Lower lobe of right lung (tissue), 2 donors: Measurements from ENCODE around the gene PLIN4. TPM values are rescaled to one million over a fixed set of nuclear protein-coding genes. Genes with fewer than 3 reads are reported as not detected.

ENCODE experiments used
- ATAC-seq, 2 donors: fragments of 200-7000 bp; cut with Tn5 transposase; one replicate each; pipeline ENCODE4 v1.9.1; 2020 to 2022; ENCODE audit warnings: mild to moderate bottlenecking in 2 of 2, moderate library complexity in 2 of 2
- DNase-seq: peaks from one replicate; pipeline ENCODE4 v3.0.0-alpha.2; 2020
- H3K27ac ChIP-seq: fragments of 200-600 bp; one replicate; pipeline ENCODE4 v1.8.0; 2022
- H3K27me3 ChIP-seq: fragments of 200-600 bp; one replicate; pipeline ENCODE4 v1.8.0; 2022; ENCODE audit warnings: low read depth
- H3K36me3 ChIP-seq: fragments of 200-600 bp; one replicate; pipeline ENCODE4 v1.8.0; 2022; ENCODE audit warnings: mild to moderate bottlenecking
- H3K4me1 ChIP-seq: fragments of 200-600 bp; one replicate; pipeline ENCODE4 v1.8.0; 2022
- H3K4me3 ChIP-seq: fragments of 200-600 bp; one replicate; pipeline ENCODE4 v1.8.0; 2022; ENCODE audit warnings: mild to moderate bottlenecking
- H3K9me3 ChIP-seq: fragments of 200-600 bp; one replicate; pipeline ENCODE4 v1.8.0; 2022
- CTCF ChIP-seq: fragments of 200-600 bp; IDR thresholded peaks from one replicate; pipeline ENCODE4 v1.8.0; 2022; ENCODE audit warnings: antibody characterized with exemption, mild to moderate bottlenecking
- intact Hi-C: fragments of 100-400 bp; cut with DNase I; formaldehyde crosslinking; loops from one replicate; pipeline ENCODE4 v1.11.0; 2022
- total RNA-seq: library from RNA; stranded (reverse); fragmentation: NEBNext Ultra II Directional; extraction: Animal tissue kit (Norgen Biotek cat#: 25700); gene quantifications from one replicate; pipeline ENCODE4 v1.2.1, GENCODE V29; 2021
- donor health status: DM: no; HTN: yes; CAD: no; lungs with severe emphysema.

PLIN4 gene
- total RNA-seq, 1 donor from 2014 or later, result 4.6 TPM

- no peak overlapping the region for H3K27ac ChIP-seq
- peaks cover 6% of the 10 kb centered on the region for H3K9me3 ChIP-seq
- H3K4me1 ChIP-seq, result peaks cover 16% of the 10 kb centered on the region
- intact Hi-C loops, result no loop called here
- peaks cover 11% of the 10 kb centered on the region for H3K27me3 ChIP-seq
- TF ChIP-seq CTCF, result no peak
- ATAC-seq (no peak), DNase-seq (no peak)
- H3K4me3 ChIP-seq, result no peak overlapping the region
- no peaks in the 10 kb centered on the region for H3K36me3 ChIP-seq
These were observed 18.5 kb upstream of the PLIN4 start for GRCh38 chr19:4536798-4537197.

GRCh38 chr19:4534836-4535658, 16.8 kb upstream of the PLIN4 start, which contains the start of gene PLIN5:
Gene PLIN5, minus strand, starts transcription at chr19:4535224. Its CDS starts 1,150 bp downstream, at chr19:4534074.
- Histone ChIP-seq H3K36me3 (no peaks in the 10 kb centered on the region), H3K27ac (peak within 1 kb of the TSS; percentile 74), H3K27me3 (peaks cover 11% of the 10 kb centered on the region), H3K9me3 (no peaks in the 10 kb centered on the region), H3K4me3 (peak within 1 kb of the TSS; percentile 39), H3K4me1 (peaks cover 16% of the 10 kb centered on the region)
- TF ChIP-seq CTCF, result no peak
- DNase-seq (peak; percentile 88), ATAC-seq (peak; percentile 81 to 86)
- intact Hi-C loops, result no loop called here

- Histone ChIP-seq H3K27ac (no peak overlapping the region), H3K36me3 (no peaks in the 10 kb centered on the region), H3K4me3 (no peak overlapping the region), H3K9me3 (no peaks in the 10 kb centered on the region), H3K4me1 (peaks cover 16% of the 10 kb centered on the region), H3K27me3 (peaks cover 11% of the 10 kb centered on the region)
- ATAC-seq, result no peak
- TF ChIP-seq CTCF, result no peak
- DNase-seq, result no peak
- intact Hi-C loops, result no loop called here
These were observed 15.6 kb upstream of the PLIN4 start for GRCh38 chr19:4533835-4534424.

- Histone ChIP-seq H3K27me3 (peaks cover 11% of the 10 kb centered on the region), H3K27ac (no peak overlapping the region), H3K9me3 (no peaks in the 10 kb centered on the region), H3K4me3 (no peak overlapping the region), H3K36me3 (no peaks in the 10 kb centered on the region), H3K4me1 (peaks cover 16% of the 10 kb centered on the region)
- intact Hi-C loops, result no loop called here
- TF ChIP-seq CTCF, result no peak
- ATAC-seq (no peak), DNase-seq (no peak)
These were observed 15.0 kb upstream of the PLIN4 start for GRCh38 chr19:4533334-4533733.

GRCh38 chr19:4531562-4532165, 13.4 kb upstream of the PLIN4 start:
- peaks cover 11% of the 10 kb centered on the region for H3K27me3 ChIP-seq
- H3K4me3 ChIP-seq, result no peak overlapping the region
- no peak overlapping the region for H3K27ac ChIP-seq
- intact Hi-C loops, result no loop called here
- no peak for DNase-seq
- H3K9me3 ChIP-seq, result no peaks in the 10 kb centered on the region
- peaks cover 16% of the 10 kb centered on the region for H3K4me1 ChIP-seq
- TF ChIP-seq CTCF, result no peak
- no peak for ATAC-seq
- H3K36me3 ChIP-seq, result no peaks in the 10 kb centered on the region
